ENCODE data around the gene SLC30A1. TPM values are rescaled to one million over a fixed set of nuclear protein-coding genes. Genes with fewer than 3 reads are reported as not detected.
A peak's percentile ranks its signal among the peaks of the same experiment; 100 is the strongest.

SLC30A1 gene
- total RNA-seq, 2 experiments from 2014 or later: 2.9 to 4.5 TPM

DNA sequence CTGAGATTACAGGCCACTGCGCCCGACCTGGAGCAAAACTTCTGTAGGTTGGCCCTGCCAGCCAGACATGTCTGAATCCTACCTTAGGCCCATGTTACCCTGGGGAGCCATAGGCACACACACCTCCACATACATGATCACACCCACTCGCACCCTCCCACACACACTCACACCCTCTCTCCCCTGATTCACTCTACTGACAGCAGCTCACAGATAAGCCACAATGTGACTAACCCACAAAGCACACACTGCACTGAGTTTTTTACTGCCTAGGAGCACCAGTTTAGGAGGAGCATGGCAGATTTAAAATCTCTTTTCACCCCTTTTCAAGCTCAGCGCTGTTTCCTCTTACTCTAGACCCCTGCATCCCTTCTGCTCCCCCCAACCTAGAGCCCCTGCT lies 41.7 kb downstream of the SLC30A1 start:
- CTCF ChIA-PET: interaction anchor here (0.6 to 0.7 kb wide), 2 partner anchors 404 to 1361 kb away, joined by 3 to 4 read pairs; no protein-coding TSS in a partner anchor
- ATAC-seq (no peak), DNase-seq (no peak)
- Mint-ChIP-seq H3K36me3 (ENCODE audit: low read depth) (no peaks in the 10 kb centered on the region), H3K4me1 (peaks cover 3% of the 10 kb centered on the region), H3K4me3 (no peak overlapping the region), H3K27me3 (peaks cover 4% of the 10 kb centered on the region), H3K9me3 (ENCODE audit: low read depth) (peaks cover 7% of the 10 kb centered on the region), H3K27ac (no peak overlapping the region)
- POLR2A ChIA-PET: no interaction called here
- intact Hi-C loops (cut with DNase I, micrococcal nuclease): no loop called here

DNA sequence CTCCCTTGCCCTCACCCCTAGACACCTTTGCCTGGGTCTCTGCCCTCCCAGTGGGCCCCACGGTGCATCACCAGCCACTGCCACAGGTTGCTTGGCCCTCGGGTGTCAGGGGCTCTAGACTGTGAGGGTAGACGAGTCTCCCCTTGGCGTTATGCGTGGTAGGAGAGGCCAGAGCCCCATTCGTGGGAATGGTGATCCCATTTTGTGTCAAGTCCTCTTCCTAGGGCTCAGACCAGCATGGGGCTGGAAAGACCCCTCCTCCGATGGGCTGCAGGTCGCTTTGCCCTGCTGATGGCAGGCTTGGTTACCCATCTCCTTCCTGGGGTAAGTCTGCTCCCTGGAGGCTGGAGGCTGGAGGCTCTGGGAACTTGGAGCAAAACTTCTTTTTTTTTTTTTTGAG lies 42.4 kb downstream of the SLC30A1 start:
- intact Hi-C loops (cut with DNase I, micrococcal nuclease): no loop called here
- no peak for ATAC-seq
- no peak overlapping the region for H3K4me3 Mint-ChIP-seq
- H3K27me3 Mint-ChIP-seq: peaks cover 4% of the 10 kb centered on the region
- H3K9me3 Mint-ChIP-seq (ENCODE audit: low read depth): peaks cover 7% of the 10 kb centered on the region
- H3K36me3 Mint-ChIP-seq (ENCODE audit: low read depth): no peaks in the 10 kb centered on the region
- H3K27ac Mint-ChIP-seq: no peak overlapping the region
- H3K4me1 Mint-ChIP-seq: no peaks in the 10 kb centered on the region
- ChIA-PET POLR2A (no interaction called here), CTCF (no interaction called here)
- DNase-seq: no peak

DNA sequence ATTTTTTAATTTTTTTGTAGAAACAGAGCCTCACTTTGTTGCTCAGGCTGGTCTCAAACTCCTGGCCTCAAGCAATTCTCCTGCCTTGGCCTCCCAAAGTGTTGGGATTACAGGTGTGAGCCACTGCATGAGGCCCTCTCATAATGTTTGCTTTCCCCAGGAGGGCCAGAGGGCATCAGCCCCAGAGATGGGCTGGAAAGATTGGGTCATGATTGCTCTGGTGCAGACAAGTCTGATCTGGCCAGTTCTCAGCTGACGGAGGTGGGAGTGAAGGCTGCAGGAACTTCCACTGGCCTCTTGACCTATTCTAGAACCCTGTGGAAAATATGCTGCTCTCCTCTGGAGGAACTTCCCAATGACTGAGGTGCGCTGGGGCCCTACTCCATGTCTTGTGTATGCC lies 43.6 kb downstream of the SLC30A1 start:
- no peak overlapping the region for H3K27ac Mint-ChIP-seq
- H3K4me1 Mint-ChIP-seq: no peaks in the 10 kb centered on the region
- POLR2A ChIA-PET: no interaction called here
- H3K4me3 Mint-ChIP-seq: no peak overlapping the region
- intact Hi-C loops (cut with DNase I, micrococcal nuclease): no loop called here
- DNase-seq (no peak), ATAC-seq (no peak)
- H3K9me3 Mint-ChIP-seq (ENCODE audit: low read depth): peaks cover 3% of the 10 kb centered on the region
- H3K36me3 Mint-ChIP-seq (ENCODE audit: low read depth): no peaks in the 10 kb centered on the region
- CTCF ChIA-PET: no interaction called here
- no peaks in the 10 kb centered on the region for H3K27me3 Mint-ChIP-seq

DNA sequence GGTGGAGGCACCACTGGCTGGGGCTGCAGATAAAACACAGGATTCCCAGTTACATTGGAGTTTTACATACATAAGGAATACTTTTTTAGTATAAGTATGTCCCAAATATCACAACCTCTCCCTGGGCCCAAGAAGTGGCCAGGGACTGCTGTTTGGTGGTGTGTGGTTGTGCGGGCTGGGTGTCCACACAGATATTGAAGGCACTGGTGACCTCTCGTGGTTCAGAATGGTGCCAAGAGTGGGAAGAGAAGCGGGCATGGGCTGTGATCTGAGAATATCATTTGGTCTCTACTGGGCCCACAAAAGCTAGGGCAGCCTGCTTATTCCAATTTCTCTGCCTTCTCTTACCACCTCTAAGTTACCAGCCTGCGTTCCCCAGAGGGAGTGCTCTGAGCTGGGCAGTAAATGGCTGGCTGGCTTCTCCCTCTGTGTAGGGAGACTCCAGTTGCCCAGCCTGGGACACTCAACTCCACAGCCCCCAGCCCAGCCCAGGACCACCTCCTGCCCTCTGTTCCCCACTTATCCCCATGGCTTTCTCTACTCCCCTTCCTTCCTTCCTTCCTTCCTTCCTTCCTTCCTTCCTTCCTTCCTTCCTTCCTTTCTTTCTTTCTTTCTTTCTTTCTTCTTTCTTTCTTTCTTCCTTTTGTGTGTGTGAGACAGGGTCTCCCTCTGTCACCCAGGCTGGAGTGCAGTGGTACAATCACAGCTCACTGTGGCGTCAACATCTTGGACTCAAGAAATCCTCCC lies 44.2 kb downstream of the SLC30A1 start:
- no peak for DNase-seq
- intact Hi-C loops (cut with DNase I, micrococcal nuclease): no loop called here
- H3K36me3 Mint-ChIP-seq (ENCODE audit: low read depth): no peaks in the 10 kb centered on the region
- no peak for ATAC-seq
- H3K4me1 Mint-ChIP-seq: no peaks in the 10 kb centered on the region
- POLR2A ChIA-PET: no interaction called here
- H3K27me3 Mint-ChIP-seq: no peaks in the 10 kb centered on the region
- no peak overlapping the region for H3K4me3 Mint-ChIP-seq
- CTCF ChIA-PET: no interaction called here
- H3K27ac Mint-ChIP-seq: no peak overlapping the region
- no peaks in the 10 kb centered on the region for H3K9me3 Mint-ChIP-seq (ENCODE audit: low read depth)

DNA sequence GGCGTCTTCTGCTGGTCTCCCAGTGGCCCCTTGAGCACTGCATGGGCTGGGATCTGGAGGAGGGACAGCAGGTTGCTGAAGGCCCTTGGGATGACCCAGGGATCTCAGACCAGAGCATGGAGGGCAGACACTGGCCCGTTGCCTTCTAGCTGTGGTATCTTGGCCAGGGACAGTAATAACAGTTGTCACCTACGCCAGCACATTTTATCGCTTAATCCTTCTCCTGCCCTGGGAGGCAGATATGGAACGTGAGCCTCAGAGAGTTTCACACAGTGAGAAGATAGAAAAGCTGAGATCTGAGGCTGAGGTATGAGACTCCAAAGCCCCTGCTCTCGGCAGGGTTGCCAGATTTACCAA lies 46.9 kb downstream of the SLC30A1 start:
- intact Hi-C loops (cut with DNase I, micrococcal nuclease): no loop called here
- no peak for ATAC-seq

DNA sequence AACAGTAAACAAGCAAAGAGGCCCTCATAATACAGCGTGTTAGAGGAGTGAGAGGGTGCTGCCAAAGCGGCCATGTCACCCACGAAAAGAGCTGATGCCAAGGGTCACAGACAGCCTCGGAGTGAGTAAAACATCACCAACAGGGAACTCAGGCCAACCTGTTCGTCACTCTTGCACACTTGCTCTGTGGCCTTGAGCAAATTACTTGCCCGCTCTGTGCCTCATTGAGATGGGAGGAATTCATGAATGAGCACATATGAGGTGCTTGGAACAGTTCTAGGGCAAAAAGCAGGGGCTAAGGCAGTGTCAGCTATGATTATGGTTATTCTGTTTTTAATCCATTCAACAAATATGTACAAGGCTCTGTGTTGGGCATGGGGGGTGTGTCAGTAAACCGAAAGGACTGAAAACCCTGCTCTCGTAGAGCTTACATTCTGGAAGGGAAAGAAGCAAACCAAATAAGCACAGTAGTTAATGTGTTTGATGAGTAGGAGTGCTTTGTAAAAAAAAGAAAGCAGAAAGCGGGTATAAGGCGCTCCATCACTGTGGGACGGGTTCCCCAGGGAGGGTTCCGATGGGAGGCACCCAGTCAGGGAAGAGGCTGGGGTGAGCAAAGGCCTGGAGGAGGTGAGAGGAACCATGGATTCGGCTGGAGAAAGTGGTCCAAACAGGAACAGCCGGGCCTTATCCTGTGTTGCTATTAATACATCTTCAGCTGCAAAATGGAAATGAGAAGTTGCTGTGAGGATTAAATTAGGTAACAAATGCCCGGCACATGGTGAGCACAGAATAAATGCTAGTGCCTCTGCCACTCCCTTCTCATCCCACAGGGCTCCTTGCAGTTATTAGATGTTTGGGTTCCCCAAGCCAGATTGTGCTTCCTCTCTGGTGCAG lies 47.5 kb downstream of the SLC30A1 start:
- H3K27me3 Mint-ChIP-seq: no peaks in the 10 kb centered on the region
- CTCF ChIA-PET: interaction anchor here (1.1 kb wide), 1 partner anchor 17 kb away, joined by 3 read pairs; no protein-coding TSS in a partner anchor
- H3K9me3 Mint-ChIP-seq (ENCODE audit: low read depth): no peaks in the 10 kb centered on the region
- H3K27ac Mint-ChIP-seq: no peak overlapping the region
- intact Hi-C loops (cut with DNase I, micrococcal nuclease): no loop called here
- ATAC-seq (no peak), DNase-seq (no peak)
- H3K36me3 Mint-ChIP-seq (ENCODE audit: low read depth): no peaks in the 10 kb centered on the region
- no peak overlapping the region for H3K4me3 Mint-ChIP-seq
- POLR2A ChIA-PET: no interaction called here
- peaks cover 15% of the 10 kb centered on the region for H3K4me1 Mint-ChIP-seq

More for the DNA sequence above, 46.9 kb downstream of the SLC30A1 start:
- Mint-ChIP-seq H3K4me3 (no peak overlapping the region), H3K27me3 (no peaks in the 10 kb centered on the region), H3K36me3 (ENCODE audit: low read depth) (no peaks in the 10 kb centered on the region), H3K9me3 (ENCODE audit: low read depth) (no peaks in the 10 kb centered on the region), H3K27ac (no peak overlapping the region), H3K4me1 (peaks cover 12% of the 10 kb centered on the region)
- ChIA-PET POLR2A (no interaction called here), CTCF (interaction anchor here (1.1 kb wide), 1 partner anchor 16 kb away, joined by 3 read pairs; no protein-coding TSS in a partner anchor)
- DNase-seq: no peak

DNA sequence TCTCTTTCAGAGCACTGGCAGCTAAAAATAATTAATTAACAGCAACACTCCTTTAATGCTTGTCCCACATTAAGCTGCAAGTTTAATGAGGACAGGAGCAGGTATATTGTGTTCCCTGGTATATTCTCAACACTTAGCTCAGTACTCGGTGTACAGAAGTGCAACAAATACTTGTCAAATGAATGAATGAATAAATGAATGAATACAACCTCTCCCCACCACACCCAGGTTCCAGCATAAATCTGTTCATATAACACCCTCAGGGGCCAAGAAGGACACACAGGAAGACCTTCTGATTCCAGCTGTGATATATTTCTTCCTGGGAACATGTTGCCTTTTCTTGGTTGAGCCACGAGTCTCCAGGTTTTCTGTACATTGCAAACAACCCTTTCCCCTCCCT lies 48.9 kb downstream of the SLC30A1 start:
- Mint-ChIP-seq H3K36me3 (ENCODE audit: low read depth) (no peaks in the 10 kb centered on the region), H3K9me3 (ENCODE audit: low read depth) (no peaks in the 10 kb centered on the region), H3K4me3 (no peak overlapping the region), H3K4me1 (peaks cover 15% of the 10 kb centered on the region), H3K27ac (no peak overlapping the region), H3K27me3 (no peaks in the 10 kb centered on the region)
- POLR2A ChIA-PET: no interaction called here
- CTCF ChIA-PET: no interaction called here
- intact Hi-C loops (cut with DNase I, micrococcal nuclease): no loop called here
- no peak for DNase-seq
- no peak for ATAC-seq

DNA sequence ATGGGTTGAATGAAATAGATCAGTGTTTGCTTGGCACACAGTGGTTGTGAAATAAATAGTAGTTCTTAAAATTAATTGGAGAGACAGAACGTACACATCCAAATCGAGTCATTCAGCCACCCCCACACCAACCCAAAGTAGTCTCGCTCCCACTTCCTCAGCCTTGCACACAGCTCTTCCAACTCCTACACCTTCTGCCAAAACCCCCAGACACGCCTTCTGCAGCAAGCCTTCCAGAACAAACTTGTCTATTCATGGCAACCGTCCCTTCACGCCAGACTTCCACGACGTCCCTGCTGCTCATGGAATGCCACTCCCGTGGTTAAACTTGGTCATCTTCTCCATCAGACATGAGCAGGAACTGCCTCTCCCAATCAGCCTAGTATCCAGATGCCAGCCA lies 49.5 kb downstream of the SLC30A1 start:
- intact Hi-C loops (cut with DNase I, micrococcal nuclease): no loop called here
- ChIA-PET CTCF (interaction anchor here (1.1 kb wide), 1 partner anchor 36 kb away, joined by 4 read pairs; no protein-coding TSS in a partner anchor), POLR2A (no interaction called here)
- Mint-ChIP-seq H3K36me3 (ENCODE audit: low read depth) (no peaks in the 10 kb centered on the region), H3K27me3 (no peaks in the 10 kb centered on the region), H3K4me3 (no peak overlapping the region), H3K4me1 (peaks cover 15% of the 10 kb centered on the region), H3K27ac (no peak overlapping the region), H3K9me3 (ENCODE audit: low read depth) (no peaks in the 10 kb centered on the region)
- ATAC-seq (no peak), DNase-seq (no peak)

DNA sequence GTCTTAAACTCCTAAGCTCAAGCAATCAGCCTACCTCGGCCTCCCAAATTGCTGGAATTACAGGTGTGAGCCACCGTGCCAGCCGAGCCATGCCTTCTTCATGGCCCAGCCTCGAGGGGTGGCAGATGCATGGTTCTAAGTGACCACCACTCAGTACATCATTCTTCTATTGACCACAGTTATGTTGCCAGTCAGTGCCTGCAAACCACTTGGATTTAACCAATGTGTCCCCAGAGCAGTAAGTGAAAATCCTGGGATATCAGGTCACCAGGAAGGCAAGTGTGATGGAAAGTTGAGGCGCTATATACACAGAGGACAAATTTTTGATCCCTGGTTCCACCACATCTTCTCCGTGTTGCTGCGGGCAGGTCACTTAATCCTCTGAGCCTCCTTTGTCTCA lies 50.0 kb downstream of the SLC30A1 start:
- Mint-ChIP-seq H3K4me3 (no peak overlapping the region), H3K27me3 (no peaks in the 10 kb centered on the region), H3K4me1 (peaks cover 15% of the 10 kb centered on the region), H3K9me3 (ENCODE audit: low read depth) (no peaks in the 10 kb centered on the region), H3K36me3 (ENCODE audit: low read depth) (no peaks in the 10 kb centered on the region), H3K27ac (no peak overlapping the region)
- ChIA-PET POLR2A (no interaction called here), CTCF (interaction anchor here (1.1 kb wide), 1 partner anchor 35 kb away, joined by 4 read pairs; no protein-coding TSS in a partner anchor)
- no peak for DNase-seq
- intact Hi-C loops (cut with DNase I, micrococcal nuclease): no loop called here
- no peak for ATAC-seq

DNA sequence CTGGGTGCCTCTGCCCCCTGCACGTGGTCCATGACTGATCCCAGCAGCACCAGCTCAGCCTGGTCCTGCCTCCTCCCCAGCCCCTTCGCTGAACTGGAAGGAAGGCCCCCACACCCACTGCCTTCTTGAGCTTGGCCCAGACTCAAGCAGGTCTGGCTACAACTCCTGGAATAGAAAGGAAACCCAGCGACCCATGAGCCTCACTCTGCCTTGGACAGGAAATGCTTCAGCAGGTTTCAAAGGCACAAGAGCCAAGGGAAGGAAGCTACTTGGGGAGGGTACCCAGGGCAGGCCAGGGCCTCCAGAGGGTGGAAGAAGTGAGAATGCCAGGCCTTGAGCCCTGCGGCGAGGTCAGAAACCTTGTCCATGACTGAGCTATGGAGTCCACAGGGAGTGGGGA lies 51.1 kb downstream of the SLC30A1 start:
- Mint-ChIP-seq H3K9me3 (ENCODE audit: low read depth) (no peaks in the 10 kb centered on the region), H3K4me1 (peaks cover 15% of the 10 kb centered on the region), H3K27me3 (no peaks in the 10 kb centered on the region), H3K27ac (no peak overlapping the region), H3K36me3 (ENCODE audit: low read depth) (no peaks in the 10 kb centered on the region), H3K4me3 (no peak overlapping the region)
- intact Hi-C loops (cut with DNase I, micrococcal nuclease): no loop called here
- ChIA-PET POLR2A (interaction anchor here (1.1 kb wide), 1 partner anchor 51 kb away, joined by 5 read pairs; the partner anchor contains the start of gene SLC30A1), CTCF (interaction anchor here (0.8 to 1.8 kb wide), 4 partner anchors 13 to 121 kb away, joined by 3 to 6 read pairs (median 3); no protein-coding TSS in a partner anchor)
- ATAC-seq (no peak), DNase-seq (no peak)

DNA sequence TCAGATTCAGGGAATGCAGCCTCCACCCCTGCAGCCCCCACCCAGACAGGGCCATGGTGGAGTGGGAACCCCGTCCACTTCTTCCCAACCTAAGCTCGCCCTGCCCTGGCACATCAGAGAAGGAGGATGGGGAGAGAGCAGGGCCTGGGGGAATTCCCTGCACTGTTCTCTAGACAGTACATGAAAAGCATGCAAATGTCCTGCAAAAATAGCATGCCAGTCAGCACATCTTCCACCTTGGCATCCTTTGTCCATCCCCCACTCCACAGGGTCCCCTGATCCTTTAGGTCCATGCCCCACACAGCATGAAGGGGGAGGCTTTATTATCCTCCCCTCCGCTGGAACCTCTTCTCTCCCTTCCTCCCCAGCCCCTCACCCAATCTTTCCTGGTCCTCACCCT lies 52.0 kb downstream of the SLC30A1 start:
- ChIA-PET CTCF (interaction anchor here (1.0 to 1.8 kb wide), 2 partner anchors 12 to 14 kb away, joined by 3 to 6 read pairs; no protein-coding TSS in a partner anchor), POLR2A (interaction anchor here (1.1 kb wide), 1 partner anchor 52 kb away, joined by 5 read pairs; the partner anchor contains the start of gene SLC30A1)
- no peaks in the 10 kb centered on the region for H3K9me3 Mint-ChIP-seq (ENCODE audit: low read depth)
- H3K4me3 Mint-ChIP-seq: no peak overlapping the region
- H3K27me3 Mint-ChIP-seq: no peaks in the 10 kb centered on the region
- H3K4me1 Mint-ChIP-seq: peaks cover 15% of the 10 kb centered on the region
- DNase-seq: peak; percentile 44
- intact Hi-C loops (cut with DNase I, micrococcal nuclease): no loop called here
- peak; percentile 95 for ATAC-seq
- peak overlapping the region; percentile 51 for H3K27ac Mint-ChIP-seq
- no peaks in the 10 kb centered on the region for H3K36me3 Mint-ChIP-seq (ENCODE audit: low read depth)

DNA sequence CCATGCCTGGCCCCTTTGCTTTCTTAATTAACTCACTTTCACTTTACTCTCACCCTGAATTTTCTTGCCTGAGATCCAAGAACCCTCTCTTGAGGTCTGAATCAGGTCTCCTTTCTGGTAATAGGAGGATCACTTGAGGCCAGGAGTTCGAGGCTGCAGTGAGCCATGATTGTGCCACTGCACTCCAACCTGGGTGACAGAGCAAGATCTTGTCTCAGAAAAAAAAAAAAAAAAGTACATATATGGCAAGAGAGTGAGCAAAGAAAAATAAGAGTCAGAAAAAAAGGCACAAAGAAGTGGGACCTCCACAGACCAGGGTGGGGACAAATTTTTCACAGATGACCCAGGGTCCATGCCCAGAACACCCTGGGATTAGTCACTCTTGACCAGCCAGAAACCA lies 52.9 kb downstream of the SLC30A1 start:
- ATAC-seq: no peak
- ChIA-PET POLR2A (no interaction called here), CTCF (no interaction called here)
- H3K27me3 Mint-ChIP-seq: no peaks in the 10 kb centered on the region
- H3K9me3 Mint-ChIP-seq (ENCODE audit: low read depth): no peaks in the 10 kb centered on the region
- intact Hi-C loops (cut with DNase I, micrococcal nuclease): no loop called here
- DNase-seq: no peak
- peaks cover 15% of the 10 kb centered on the region for H3K4me1 Mint-ChIP-seq
- no peak overlapping the region for H3K4me3 Mint-ChIP-seq
- H3K36me3 Mint-ChIP-seq (ENCODE audit: low read depth): no peaks in the 10 kb centered on the region
- H3K27ac Mint-ChIP-seq: no peak overlapping the region

Data from activated CD4-positive, alpha-beta T cell treated with anti-CD3 and anti-CD28 coated beads for 36 hours (primary cell).